Measurements from ENCODE around the gene CACFD1. TPM values are rescaled to one million over a fixed set of nuclear protein-coding genes. Genes with fewer than 3 reads are reported as not detected.

The CACFD1 gene
- polyA plus RNA-seq, 1 donor: 27.3 TPM

GRCh38 chr9:133518200-133518599, 58.4 kb downstream of the CACFD1 start:
- DNase-seq: no peak
- no peaks in the 10 kb centered on the region for H3K9me3 ChIP-seq (ENCODE audit: control insufficient read depth, low read depth, low read length)
- H3K27me3 ChIP-seq (ENCODE audit: control insufficient read depth, insufficient read depth, low read length): no peaks in the 10 kb centered on the region
- no peak overlapping the region for H3K27ac ChIP-seq (ENCODE audit: low read length)
- no CpG with 5 or more reads among the region's 5 CpGs for WGBS (ENCODE audit: insufficient coverage, low lambda C conversion rate)
- no peaks in the 10 kb centered on the region for H3K4me1 ChIP-seq (ENCODE audit: control insufficient read depth, insufficient read depth, low read length)
- H3K36me3 ChIP-seq (ENCODE audit: control insufficient read depth, insufficient read depth, low read length): no peaks in the 10 kb centered on the region
- H3K4me3 ChIP-seq (ENCODE audit: low read length): no peak overlapping the region

GRCh38 chr9:133518706-133519449, 59.1 kb downstream of the CACFD1 start:
- no peaks in the 10 kb centered on the region for H3K4me1 ChIP-seq (ENCODE audit: control insufficient read depth, insufficient read depth, low read length)
- no peaks in the 10 kb centered on the region for H3K27me3 ChIP-seq (ENCODE audit: control insufficient read depth, insufficient read depth, low read length)
- H3K27ac ChIP-seq (ENCODE audit: low read length): no peak overlapping the region
- no peaks in the 10 kb centered on the region for H3K36me3 ChIP-seq (ENCODE audit: control insufficient read depth, insufficient read depth, low read length)
- H3K4me3 ChIP-seq (ENCODE audit: low read length): no peak overlapping the region
- DNase-seq: no peak
- 80% methylated on average over 2 of the region's 27 CpGs for WGBS (ENCODE audit: insufficient coverage, low lambda C conversion rate)
- no peaks in the 10 kb centered on the region for H3K9me3 ChIP-seq (ENCODE audit: control insufficient read depth, low read depth, low read length)

DNA sequence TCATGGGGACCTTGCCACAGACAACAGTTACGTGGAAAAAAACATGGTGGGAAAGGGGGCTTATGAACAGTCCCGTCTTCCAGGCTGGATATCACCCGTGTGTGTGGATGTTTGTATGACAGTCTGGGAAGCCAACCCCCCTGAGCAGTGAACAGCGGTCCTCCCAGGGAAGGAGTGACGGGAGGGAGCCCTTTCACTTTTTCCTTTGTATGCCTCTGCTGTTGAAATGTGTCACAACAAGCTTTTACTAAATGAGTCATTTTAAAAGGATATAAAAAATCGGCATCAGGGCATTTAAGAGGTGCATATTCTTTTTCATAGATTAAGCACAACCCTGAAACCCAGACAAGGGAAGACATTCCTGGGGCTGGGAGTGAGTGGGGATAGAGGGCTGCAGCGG, 59.9 kb downstream of the CACFD1 start:
- Histone ChIP-seq H3K36me3 (ENCODE audit: control insufficient read depth, insufficient read depth, low read length) (no peaks in the 10 kb centered on the region), H3K27ac (ENCODE audit: low read length) (no peak overlapping the region), H3K4me3 (ENCODE audit: low read length) (no peak overlapping the region), H3K27me3 (ENCODE audit: control insufficient read depth, insufficient read depth, low read length) (no peaks in the 10 kb centered on the region), H3K4me1 (ENCODE audit: control insufficient read depth, insufficient read depth, low read length) (no peaks in the 10 kb centered on the region), H3K9me3 (ENCODE audit: control insufficient read depth, low read depth, low read length) (no peaks in the 10 kb centered on the region)
- no peak for DNase-seq
- WGBS (ENCODE audit: insufficient coverage, low lambda C conversion rate): no CpG with 5 or more reads among the region's 7 CpGs

DNA sequence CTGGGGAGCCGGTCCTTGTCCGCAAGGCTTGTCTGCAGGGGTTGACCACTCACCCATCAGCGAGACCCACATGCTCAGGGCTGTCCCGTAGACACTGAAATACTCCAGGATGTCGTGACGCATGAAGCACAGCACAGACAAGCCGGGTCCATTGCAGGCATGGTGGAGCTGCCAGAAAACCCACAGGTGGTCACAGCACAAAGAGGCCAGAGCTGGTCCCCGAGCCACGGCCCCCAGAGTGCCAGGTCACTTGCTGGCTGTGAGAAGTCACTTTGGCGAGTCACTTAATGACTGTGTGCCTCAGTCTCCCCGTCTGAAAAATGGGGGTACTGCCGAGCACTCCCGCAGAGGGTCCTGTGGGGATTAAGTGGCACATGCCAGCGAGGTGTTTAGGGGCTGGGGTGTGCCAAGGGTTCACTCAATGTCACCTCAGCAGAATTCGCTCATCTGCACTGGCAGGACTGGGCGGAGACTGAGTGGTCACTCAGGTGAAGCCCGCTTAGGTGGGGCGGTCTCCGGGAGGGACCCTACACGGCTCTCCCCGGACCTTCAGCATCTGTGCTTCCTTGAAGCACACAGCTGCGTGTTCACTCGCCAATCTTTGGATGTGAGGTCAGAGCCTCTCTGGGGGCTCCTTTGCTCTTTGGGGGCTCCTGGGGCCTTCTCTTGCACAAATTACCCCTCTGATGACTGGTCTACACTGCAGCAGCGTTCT, 60.5 kb downstream of the CACFD1 start:
- no peak for DNase-seq
- Histone ChIP-seq H3K36me3 (ENCODE audit: control insufficient read depth, insufficient read depth, low read length) (no peaks in the 10 kb centered on the region), H3K27me3 (ENCODE audit: control insufficient read depth, insufficient read depth, low read length) (no peaks in the 10 kb centered on the region), H3K27ac (ENCODE audit: low read length) (no peak overlapping the region), H3K4me3 (ENCODE audit: low read length) (no peak overlapping the region), H3K4me1 (ENCODE audit: control insufficient read depth, insufficient read depth, low read length) (no peaks in the 10 kb centered on the region), H3K9me3 (ENCODE audit: control insufficient read depth, low read depth, low read length) (no peaks in the 10 kb centered on the region)
- whole genome bisulfite sequencing (ENCODE audit: insufficient coverage, low lambda C conversion rate): no CpG with 5 or more reads among the region's 24 CpGs

Other genes starting within 250 kb of the CACFD1 start
- gene ABO, start 184.8 kb upstream of the CACFD1 start, polyA plus RNA-seq: 19.6 TPM
- 41.8 TPM for gene SURF6, start 123.8 kb upstream of the CACFD1 start, polyA plus RNA-seq
- 20.2 TPM for gene MED22, start 111.8 kb upstream of the CACFD1 start, polyA plus RNA-seq
- 2,688 TPM for gene RPL7A, start 111.8 kb upstream of the CACFD1 start, polyA plus RNA-seq
- 32.5 TPM for gene SURF1, start 103.5 kb upstream of the CACFD1 start, polyA plus RNA-seq
- 16.3 TPM for gene SURF2, start 103.4 kb upstream of the CACFD1 start, polyA plus RNA-seq
- 232 TPM for gene SURF4, start 83.9 kb upstream of the CACFD1 start, polyA plus RNA-seq
- 2.4 TPM for gene STKLD1, start 83.6 kb upstream of the CACFD1 start, polyA plus RNA-seq
- gene REXO4, start 42.0 kb upstream of the CACFD1 start, polyA plus RNA-seq: 23.6 TPM
- gene ADAMTS13, start 37.6 kb upstream of the CACFD1 start, polyA plus RNA-seq: 10.4 TPM
- gene SLC2A6, start 19.1 kb downstream of the CACFD1 start, polyA plus RNA-seq: 1.7 TPM
- gene MYMK, start 65.0 kb downstream of the CACFD1 start, polyA plus RNA-seq: 0.13 TPM
- gene ADAMTSL2, start 74.7 kb downstream of the CACFD1 start, polyA plus RNA-seq: 0.69 TPM
- gene FAM163B, start 149.4 kb downstream of the CACFD1 start, polyA plus RNA-seq: 0.09 TPM
- gene DBH, start 176.4 kb downstream of the CACFD1 start, polyA plus RNA-seq: 0.66 TPM

Measured in large intestine (tissue), 3 donors.